ENCODE measurements around the gene CARS2.

The CARS2 gene

DNA sequence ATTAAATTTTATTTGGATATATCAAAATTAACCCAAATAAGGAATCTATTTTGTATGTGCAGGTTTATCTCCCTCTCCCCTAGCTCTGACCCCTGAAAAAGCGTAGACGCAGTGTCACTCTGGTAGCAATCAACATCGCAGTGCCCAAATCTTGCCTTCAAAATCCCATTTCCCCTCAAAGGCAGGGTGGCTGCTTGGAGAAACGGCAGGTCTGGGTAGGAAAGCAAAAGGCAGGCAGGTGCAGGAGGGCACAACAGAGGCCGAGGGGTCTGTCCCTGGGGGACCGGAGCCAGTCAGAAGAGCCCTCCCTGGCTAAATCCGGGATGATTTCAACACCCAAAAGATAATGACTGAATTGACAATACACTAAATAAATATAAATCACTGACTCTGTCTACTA lies 48.7 kb downstream of the CARS2 start:
- Histone ChIP-seq H3K9me3 (ENCODE audit: control insufficient read depth, insufficient read depth, low read depth, low read length) (no peaks in the 10 kb centered on the region), H3K27ac (ENCODE audit: extremely low read depth, low read depth, low read length) (no peak overlapping the region), H3K36me3 (ENCODE audit: control insufficient read depth in 2 of 2, insufficient read depth in 1 of 2, low read length in 2 of 2) (peaks cover 0 to 40% of the 10 kb centered on the region in 2 experiments; a peak in 2 of 3 replicates), H3K4me1 (ENCODE audit: control insufficient read depth, insufficient read depth, low read length) (no peaks in the 10 kb centered on the region), H3K4me3 (ENCODE audit: low read depth, low read length) (no peak overlapping the region)
- ChIA-PET CTCF (no interaction called here), POLR2A (no interaction called here)
- TF ChIP-seq ZNF350 (tag by site-specific recombination; IDR thresholded peaks at IDR 0.05) (no peak), ZNF701 (tag by site-specific recombination; IDR thresholded peaks at IDR 0.05) (no peak), TRIM28 (IDR thresholded peaks at IDR 0.05; ENCODE audit: borderline replicate concordance, low read length) (no peak), ZNF114 (tag by site-specific recombination; IDR thresholded peaks at IDR 0.05) (no peak), ZNF645 (tag by site-specific recombination; IDR thresholded peaks at IDR 0.05) (no peak), ZNF555 (tag by site-specific recombination; conservative IDR thresholded peaks at IDR 0.05) (no peak), ZNF521 (tag by site-specific recombination; IDR thresholded peaks at IDR 0.05) (no peak), ZNF140 (tag by site-specific recombination; IDR thresholded peaks at IDR 0.05) (no peak)
- TF ChIP-seq, protein P1, sequence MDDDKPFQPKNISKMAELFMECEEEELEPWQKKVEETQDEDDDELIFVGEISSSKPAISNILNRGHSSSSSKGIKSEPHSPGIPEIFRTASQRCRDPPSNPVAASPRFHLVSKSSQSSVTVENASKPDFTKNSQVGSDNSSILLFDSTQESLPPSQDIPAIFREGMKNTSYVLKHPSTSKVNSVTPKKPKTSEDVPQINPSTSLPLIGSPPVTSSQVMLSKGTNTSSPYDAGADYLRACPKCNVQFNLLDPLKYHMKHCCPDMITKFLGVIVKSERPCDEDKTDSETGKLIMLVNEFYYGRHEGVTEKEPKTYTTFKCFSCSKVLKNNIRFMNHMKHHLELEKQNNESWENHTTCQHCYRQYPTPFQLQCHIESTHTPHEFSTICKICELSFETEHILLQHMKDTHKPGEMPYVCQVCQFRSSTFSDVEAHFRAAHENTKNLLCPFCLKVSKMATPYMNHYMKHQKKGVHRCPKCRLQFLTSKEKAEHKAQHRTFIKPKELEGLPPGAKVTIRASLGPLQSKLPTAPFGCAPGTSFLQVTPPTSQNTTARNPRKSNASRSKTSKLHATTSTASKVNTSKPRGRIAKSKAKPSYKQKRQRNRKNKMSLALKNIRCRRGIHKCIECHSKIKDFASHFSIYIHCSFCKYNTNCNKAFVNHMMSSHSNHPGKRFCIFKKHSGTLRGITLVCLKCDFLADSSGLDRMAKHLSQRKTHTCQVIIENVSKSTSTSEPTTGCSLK (tag by site-specific recombination; IDR thresholded peaks at IDR 0.05), result no peak
- TF ChIP-seq, protein P2, sequence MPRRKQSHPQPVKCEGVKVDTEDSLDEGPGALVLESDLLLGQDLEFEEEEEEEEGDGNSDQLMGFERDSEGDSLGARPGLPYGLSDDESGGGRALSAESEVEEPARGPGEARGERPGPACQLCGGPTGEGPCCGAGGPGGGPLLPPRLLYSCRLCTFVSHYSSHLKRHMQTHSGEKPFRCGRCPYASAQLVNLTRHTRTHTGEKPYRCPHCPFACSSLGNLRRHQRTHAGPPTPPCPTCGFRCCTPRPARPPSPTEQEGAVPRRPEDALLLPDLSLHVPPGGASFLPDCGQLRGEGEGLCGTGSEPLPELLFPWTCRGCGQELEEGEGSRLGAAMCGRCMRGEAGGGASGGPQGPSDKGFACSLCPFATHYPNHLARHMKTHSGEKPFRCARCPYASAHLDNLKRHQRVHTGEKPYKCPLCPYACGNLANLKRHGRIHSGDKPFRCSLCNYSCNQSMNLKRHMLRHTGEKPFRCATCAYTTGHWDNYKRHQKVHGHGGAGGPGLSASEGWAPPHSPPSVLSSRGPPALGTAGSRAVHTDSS (tag by site-specific recombination; IDR thresholded peaks at IDR 0.05), result no peak

DNA sequence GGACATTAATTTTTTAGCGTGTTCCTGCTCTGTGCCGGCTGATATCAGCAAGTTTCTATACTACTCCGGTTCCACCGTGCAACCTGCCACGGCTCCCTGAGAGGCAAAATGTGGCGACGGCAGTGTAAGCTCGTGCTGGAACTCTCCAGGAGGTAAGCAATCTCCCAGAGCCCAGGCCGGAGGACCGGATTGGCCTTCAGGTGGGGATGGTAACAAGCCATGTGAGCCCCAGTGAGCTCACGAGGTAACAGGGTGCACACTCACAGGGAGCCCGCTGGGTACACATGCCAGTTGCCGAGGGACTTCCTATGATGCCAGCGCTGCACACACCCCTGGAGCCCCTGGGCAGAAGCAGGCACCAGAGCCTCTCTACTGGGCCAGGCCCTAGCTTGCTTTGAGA lies 52.1 kb downstream of the CARS2 start:
- TF ChIP-seq ZNF629 (tag by site-specific recombination; IDR thresholded peaks at IDR 0.05) (no peak), ZBTB48 (tag by site-specific recombination; IDR thresholded peaks at IDR 0.05) (no peak), ZNF292 (tag by site-specific recombination; IDR thresholded peaks at IDR 0.05; ENCODE audit: borderline replicate concordance, low read depth) (no peak), ZNF24 (tag by site-specific recombination; IDR thresholded peaks at IDR 0.05) (no peak)
- TF ChIP-seq, protein P3, sequence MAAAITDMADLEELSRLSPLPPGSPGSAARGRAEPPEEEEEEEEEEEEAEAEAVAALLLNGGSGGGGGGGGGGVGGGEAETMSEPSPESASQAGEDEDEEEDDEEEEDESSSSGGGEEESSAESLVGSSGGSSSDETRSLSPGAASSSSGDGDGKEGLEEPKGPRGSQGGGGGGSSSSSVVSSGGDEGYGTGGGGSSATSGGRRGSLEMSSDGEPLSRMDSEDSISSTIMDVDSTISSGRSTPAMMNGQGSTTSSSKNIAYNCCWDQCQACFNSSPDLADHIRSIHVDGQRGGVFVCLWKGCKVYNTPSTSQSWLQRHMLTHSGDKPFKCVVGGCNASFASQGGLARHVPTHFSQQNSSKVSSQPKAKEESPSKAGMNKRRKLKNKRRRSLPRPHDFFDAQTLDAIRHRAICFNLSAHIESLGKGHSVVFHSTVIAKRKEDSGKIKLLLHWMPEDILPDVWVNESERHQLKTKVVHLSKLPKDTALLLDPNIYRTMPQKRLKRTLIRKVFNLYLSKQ (tag by site-specific recombination; IDR thresholded peaks at IDR 0.05; ENCODE audit: borderline replicate concordance), result no peak
- ChIA-PET POLR2A (no interaction called here), CTCF (no interaction called here)
- no peaks in the 10 kb centered on the region for H3K9me3 ChIP-seq (ENCODE audit: control insufficient read depth, insufficient read depth, low read depth, low read length)
- H3K4me3 ChIP-seq (ENCODE audit: low read depth, low read length), result no peak overlapping the region
- H3K36me3 ChIP-seq (ENCODE audit: control insufficient read depth in 2 of 2, insufficient read depth in 1 of 2, low read length in 2 of 2), result peaks cover 0 to 36% of the 10 kb centered on the region in 2 experiments; a peak in 2 of 3 replicates
- H3K27ac ChIP-seq (ENCODE audit: extremely low read depth, low read depth, low read length), result no peak overlapping the region
- H3K4me1 ChIP-seq (ENCODE audit: control insufficient read depth, insufficient read depth, low read length), result no peaks in the 10 kb centered on the region

DNA sequence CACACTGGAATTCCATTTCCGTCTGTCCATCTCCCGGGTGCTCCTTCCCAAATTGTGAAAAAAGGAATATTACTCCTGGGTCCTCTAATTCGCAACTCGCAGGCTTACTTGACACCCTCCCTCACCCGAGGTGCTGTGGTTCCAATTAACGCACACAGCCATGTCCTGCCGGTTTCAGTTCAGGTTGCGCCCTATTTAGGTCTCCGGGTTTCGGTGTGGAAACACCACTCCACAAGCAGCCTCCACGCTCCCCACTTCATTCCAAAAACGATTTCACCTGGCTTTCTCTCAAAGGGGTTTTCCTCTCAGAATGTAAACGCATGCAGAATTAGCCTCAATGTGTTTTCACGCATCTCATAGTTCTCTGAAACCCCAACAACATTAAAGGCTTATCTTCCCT lies 52.6 kb downstream of the CARS2 start:
- no peaks in the 10 kb centered on the region for H3K9me3 ChIP-seq (ENCODE audit: control insufficient read depth, insufficient read depth, low read depth, low read length)
- POLR2A ChIA-PET, result no interaction called here
- no peak overlapping the region for H3K4me3 ChIP-seq (ENCODE audit: low read depth, low read length)
- H3K27ac ChIP-seq (ENCODE audit: extremely low read depth, low read depth, low read length), result no peak overlapping the region
- peaks cover 0 to 36% of the 10 kb centered on the region in 2 experiments; a peak in 2 of 3 replicates for H3K36me3 ChIP-seq (ENCODE audit: control insufficient read depth in 2 of 2, insufficient read depth in 1 of 2, low read length in 2 of 2)
- no peaks in the 10 kb centered on the region for H3K4me1 ChIP-seq (ENCODE audit: control insufficient read depth, insufficient read depth, low read length)
- CTCF ChIA-PET, result no interaction called here
- TF ChIP-seq ZNF114 (tag by site-specific recombination; IDR thresholded peaks at IDR 0.05), result no peak
- TF ChIP-seq ZBTB20 (tag by site-specific recombination; IDR thresholded peaks at IDR 0.05), result no peak
- no peak for TF ChIP-seq KLF16 (tag by site-specific recombination; IDR thresholded peaks at IDR 0.05)
- no peak for TF ChIP-seq BCL6B (tag by site-specific recombination; IDR thresholded peaks at IDR 0.05)
- TF ChIP-seq ZNF341 (tag by site-specific recombination; IDR thresholded peaks at IDR 0.05; ENCODE audit: low read depth), result no peak
- TF ChIP-seq IKZF3 (tag by site-specific recombination; IDR thresholded peaks at IDR 0.05), result no peak
- TF ChIP-seq KLF10 (tag by site-specific recombination; IDR thresholded peaks at IDR 0.05), result no peak
- TF ChIP-seq, protein P1 (tag by site-specific recombination; IDR thresholded peaks at IDR 0.05), result no peak

All from HEK293 (cell line).